HepG2 (cell line): ENCODE results near the gene ARPC1A. TPM values are rescaled to one million over a fixed set of nuclear protein-coding genes. Genes with fewer than 3 reads are reported as not detected.

Experiments
- ATAC-seq: fragments of 200-7000 bp; cut with Tn5 transposase; 3 replicates; pipeline ENCODE4 v1.9.1; 2020; ENCODE audit warnings: mild to moderate bottlenecking, moderate library complexity
- BruUV-seq: library from RNA; stranded (reverse); fragments of 400-500 nt; replicated peaks from 2 replicates; lab custom pipeline; 2021; lab: Mats Ljungman, UMichigan
- CTCF ChIA-PET: fragments of 300-600 bp; formaldehyde crosslinking; extraction: SDS; loops from one replicate; lab custom pipeline; 2021; ENCODE audit warnings: low total read pairs, inconsistent platforms, low intra/inter-chr PET ratio; lab: Yijun Ruan, JAX
- POLR2A ChIA-PET: fragments of 350-600 bp; sonication (Branson Sonifier 250); formaldehyde crosslinking; loops from one replicate; lab custom pipeline; 2020; ENCODE audit warnings: antibody characterized with exemption, inconsistent platforms; lab: Yijun Ruan, JAX
- DNase-seq: peaks from one replicate; pipeline ENCODE4 v3.0.0-alpha.2; 2015; ENCODE audit warnings: low spot score
- FAIRE-seq: peaks from 3 replicates; lab custom pipeline; 2011; peaks lifted over from hg19 to GRCh38; lab: Jason Lieb, UNC
- H2AFZ ChIP-seq: one replicate; pipeline ENCODE4 v1.6.1; 2011; ENCODE audit warnings: low read length, inconsistent platforms
- H3K27ac ChIP-seq: fragments of 300-600 bp; 3 replicates; pipeline ENCODE4 v1.8.0; 2011; ENCODE audit warnings: mixed run types, mild to moderate bottlenecking, mixed read lengths, low read length, inconsistent platforms; ENCODE audit not compliant: insufficient read depth; ENCODE audit errors: extremely low read length
- H3K27me3 ChIP-seq, 2 experiments: fragments of 200-600 bp in 1 of 2; 2 replicates in 1 of 2; 3 replicates in 1 of 2; pipeline versions ENCODE4 v1.6.0 to v1.8.0; 2011; ENCODE audit warnings: low read length in 2 of 2, mild to moderate bottlenecking in 2 of 2, moderate library complexity in 2 of 2, inconsistent platforms in 1 of 2; ENCODE audit not compliant: insufficient read depth in 2 of 2, control insufficient read depth in 1 of 2
- H3K36me3 ChIP-seq, 2 experiments: fragments of 200-600 bp in 1 of 2; replicated peaks in 1 of 2; 2 replicates in 1 of 2; 3 replicates in 1 of 2; pipeline versions ENCODE4 v1.5.1 to v1.8.0; 2011; ENCODE audit warnings: low read length in 2 of 2, inconsistent platforms in 1 of 2; ENCODE audit not compliant: insufficient read depth in 2 of 2, control insufficient read depth in 1 of 2
- H3K4me1 ChIP-seq: 2 replicates; pipeline ENCODE4 v1.5.1; 2012; ENCODE audit warnings: low read length, inconsistent platforms; ENCODE audit not compliant: insufficient read depth
- H3K4me2 ChIP-seq: 2 replicates; pipeline ENCODE4 v1.6.0; 2011; ENCODE audit warnings: low read depth, low read length, inconsistent platforms
- H3K4me3 ChIP-seq, 3 experiments: fragments of 200-600 bp in 1 of 3; sonication (generic), shearing (Covaris generic) in 1 of 3; replicated peaks in 1 of 3; 2 replicates each; pipeline ENCODE4 v1.5.1; 2011 to 2016; ENCODE audit warnings: low read length in 3 of 3, inconsistent platforms in 2 of 3, low read depth in 2 of 3, mild to moderate bottlenecking in 2 of 3, control low read depth in 1 of 3, mixed read lengths in 1 of 3; ENCODE audit not compliant: insufficient read depth in 1 of 3
- H3K79me2 ChIP-seq: one replicate; pipeline ENCODE4 v1.6.1; 2011; ENCODE audit warnings: low read length, inconsistent platforms; ENCODE audit not compliant: insufficient read depth
- H3K9ac ChIP-seq: 2 replicates; pipeline ENCODE4 v1.6.0; 2011; ENCODE audit warnings: mild to moderate bottlenecking, low read depth, low read length, inconsistent platforms; ENCODE audit not compliant: insufficient read depth
- H3K9me3 ChIP-seq: 2 replicates; pipeline ENCODE4 v1.5.1; 2012; ENCODE audit warnings: mild to moderate bottlenecking, low read length
- H4K20me1 ChIP-seq: 2 replicates; pipeline ENCODE4 v1.6.0; 2011; ENCODE audit warnings: inconsistent platforms, mild to moderate bottlenecking, low read length, moderate library complexity; ENCODE audit not compliant: insufficient read depth
- CENPT ChIP-seq: sonication (generic); formaldehyde crosslinking; IDR thresholded peaks from 2 replicates; pipeline ENCODE4 v1.8.0; 2022; ENCODE audit warnings: low read depth, mild to moderate bottlenecking, moderate library complexity, missing genetic modification reagents
- CSRNP1 ChIP-seq: sonication (generic); formaldehyde crosslinking; IDR thresholded peaks from 2 replicates; pipeline ENCODE4 v1.8.1; 2023; ENCODE audit warnings: mild to moderate bottlenecking, missing genetic modification reagents
- ELK4 ChIP-seq: sonication (generic); formaldehyde crosslinking; IDR thresholded peaks from 2 replicates; pipeline ENCODE4 v1.9.0; 2021; ENCODE audit warnings: missing genetic modification reagents, borderline replicate concordance
- MAF1 ChIP-seq: sonication (generic); formaldehyde crosslinking; IDR thresholded peaks from 2 replicates; pipeline ENCODE4 v1.5.0; 2020; ENCODE audit warnings: missing genetic modification reagents, borderline replicate concordance
- MAFF ChIP-seq: IDR thresholded peaks from 2 replicates; pipeline ENCODE4 v1.6.1; 2011; ENCODE audit warnings: low read depth, low read length, improper control_type of control experiment
- POLR2A ChIP-seq, 2 experiments: IDR thresholded peaks; 2 replicates each; pipeline ENCODE4 v1.6.1; 2011; ENCODE audit warnings: low read depth in 2 of 2, low read length in 2 of 2, mild to moderate bottlenecking in 1 of 2, moderate library complexity in 1 of 2; ENCODE audit not compliant: insufficient read depth in 1 of 2
- STAG1 ChIP-seq: sonication (generic); formaldehyde crosslinking; IDR thresholded peaks from 2 replicates; pipeline ENCODE4 v1.4.0; 2020; ENCODE audit warnings: missing genetic modification reagents
- TOPORS ChIP-seq: sonication (generic); formaldehyde crosslinking; IDR thresholded peaks from 2 replicates; pipeline ENCODE4 v1.8.0; 2023; ENCODE audit warnings: mild to moderate bottlenecking, missing genetic modification reagents
- ZFP1 ChIP-seq: IDR thresholded peaks from 2 replicates; pipeline ENCODE4 v1.6.1; 2016
- ZNF567 ChIP-seq: sonication (generic); formaldehyde crosslinking; IDR thresholded peaks from 2 replicates; pipeline ENCODE4 v1.8.1; 2023; ENCODE audit warnings: mild to moderate bottlenecking, missing genetic modification reagents, borderline replicate concordance
- ZNF724P ChIP-seq: sonication (generic); formaldehyde crosslinking; IDR thresholded peaks from 2 replicates; pipeline ENCODE4 v1.8.0; 2022; ENCODE audit warnings: missing genetic modification reagents, borderline replicate concordance
- ZNF781 ChIP-seq: sonication (generic); formaldehyde crosslinking; IDR thresholded peaks from 2 replicates; pipeline ENCODE4 v1.5.1; 2020; ENCODE audit warnings: borderline replicate concordance, mild to moderate bottlenecking, missing genetic modification reagents; ENCODE audit errors: not compliant biosample characterization
- ZNF83 ChIP-seq: sonication (generic); formaldehyde crosslinking; IDR thresholded peaks from 2 replicates; pipeline ENCODE4 v1.4.0; 2020; ENCODE audit warnings: missing genetic modification reagents, mild to moderate bottlenecking, borderline replicate concordance
- WGBS: methylation state at CpG from one replicate; pipeline ENCODE4 v1.1.6; 2017; ENCODE audit warnings: low lambda C conversion rate; 5-methylcytosine and 5-hydroxymethylcytosine counted together
- in situ Hi-C: cut with HindIII; loops from 2 replicates; pipeline ENCODE4 v1.10.0; 2017; ENCODE audit warnings: low pct_unique_long_range_greater_than_20kb; ENCODE audit not compliant: extremely low pct_ligation_motif_present
- intact Hi-C: fragments of 100-400 bp; cut with micrococcal nuclease; formaldehyde crosslinking; loops from one replicate; pipeline ENCODE4 v1.10.0; 2022; ENCODE audit not compliant: unreplicated experiment
- polyA plus RNA-seq, 8 experiments: library from polyadenylated mRNA; depleted of rRNA in 3 of 8; stranded (reverse) in 7 of 8; unstranded in 1 of 8; fragments of >200 nt; fragmentation: Illumina TruSeq in 4 of 8; extraction: Trizol in 4 of 8; gene quantifications; 2 replicates each; pipeline versions ENCODE4 v1.2.1 to v1.2.3, GENCODE V29; 2011 to 2016; ENCODE audit warnings: low read depth in 4 of 8, missing spikeins in 1 of 8, mixed read lengths in 1 of 8; ENCODE audit not compliant: insufficient read depth in 1 of 8
- total RNA-seq, 5 experiments: library from RNA; depleted of rRNA; stranded (reverse); fragments of >200 nt; fragmentation: Illumina TruSeq; extraction: Trizol; gene quantifications; 2 replicates each; pipeline ENCODE4 v1.2.3, GENCODE V29; 2016; ENCODE audit warnings: low read depth in 1 of 5

The ARPC1A gene
- total and polyA plus RNA-seq, 2 of the 13 experiments (the other 11 are each of a cell fraction or from before 2014, with no cell fraction given) = 44.3 to 88.5 TPM

- intact Hi-C loops (no loop called here), in situ Hi-C loops (no loop called here)
- Histone ChIP-seq H3K79me2 (no peaks in the 10 kb centered on the region), H3K9me3 (no peaks in the 10 kb centered on the region), H3K4me3 (no peak overlapping the region), H3K27ac (no peak overlapping the region), H3K4me2 (no peak overlapping the region), H3K4me1 (peaks cover 13% of the 10 kb centered on the region; the same call in 1 of the 2 replicates), H4K20me1 (no peaks in the 10 kb centered on the region), H3K27me3 (no peaks in the 10 kb centered on the region; a peak in 1 of 5 replicates), H2AFZ (no peak overlapping the region), H3K36me3 (no peaks in the 10 kb centered on the region)
- FAIRE-seq (no peak), DNase-seq (no peak), ATAC-seq (no peak)
- WGBS = 71% methylated on average over 14 of the region's 14 CpGs
- POLR2A ChIA-PET = no interaction called here
- CTCF ChIA-PET = no interaction called here
- no TSS peak for BruUV-seq
- TF ChIP-seq ZNF83 (CRISPR knock-in tag) (no peak), ZNF724P (CRISPR knock-in tag) (no peak), CENPT (CRISPR knock-in tag) (no peak), MAFF (no peak), ZFP1 (CRISPR knock-in tag) (no peak), POLR2A (IDR thresholded peaks at IDR 0.05; ENCODE audit: insufficient read depth in 1 of 2, low read depth in 2 of 2, low read length in 2 of 2) (no peak), MAF1 (no peak), ZNF567 (CRISPR knock-in tag) (no peak), STAG1 (CRISPR knock-in tag) (no peak), ZNF781 (CRISPR knock-in tag) (no peak), TOPORS (CRISPR knock-in tag) (no peak), ELK4 (CRISPR knock-in tag) (no peak), CSRNP1 (CRISPR knock-in tag) (no peak)
- TF ChIP-seq, all 625 proteins: peak for 0
- H3K9ac ChIP-seq = no peak overlapping the region
These were observed 33.6 kb upstream of the ARPC1A start for GRCh38 chr7:99292127-99292526.
